ENCODE results near the gene DHX36. TPM values are rescaled to one million over a fixed set of nuclear protein-coding genes. Genes with fewer than 3 reads are reported as not detected.
A peak's percentile ranks its signal among the peaks of the same experiment; 100 is the strongest.

The DHX36 gene
- 100 to 1,000 TPM in 1 of 4 donors, 10 to 100 TPM in 3; 28.5 to 113 (median 50.0) TPM for total RNA-seq

- DNase-seq = peak; percentile 90
- H3K27me3 ChIP-seq = peaks cover 3% of the 10 kb centered on the region
- peak within 1 kb of the TSS; percentile 90 to 95 (median 92) for H3K27ac ChIP-seq
- WGBS, 2 donors (ENCODE audit: low coverage in 1 of 2) = 0 to 1% methylated on average over 26 to 45 of the region's 45 CpGs
- intact Hi-C loops (cut with DNase I; ENCODE audit: low total_unique reads) = no loop called here
- TF ChIP-seq CTCF (IDR thresholded peaks at IDR 0.05) (no peak), POLR2AphosphoS5 (IDR thresholded peaks at IDR 0.05) (peak; percentile 74 to 87 (median 77)), EP300 (IDR thresholded peaks at IDR 0.05; ENCODE audit: low read depth) (peak; percentile 21), POLR2A (IDR thresholded peaks at IDR 0.05) (peak; percentile 76)
- H3K9me3 ChIP-seq = no peaks in the 10 kb centered on the region
- H3K4me1 ChIP-seq = peaks cover 9 to 40% (median 20%) of the 10 kb centered on the region in 4 donors
- H3K4me3 ChIP-seq = peak within 1 kb of the TSS; percentile 65 to 89 (median 74)
- in situ Hi-C loops (cut with MboI; ENCODE audit: low pct_ligation_motif_present in 1 of 4, low pct_unique_long_range_greater_than_20kb in 1 of 4, low sequenced_read_pairs in 3 of 4) = no loop called here
- no peaks in the 10 kb centered on the region for H3K36me3 ChIP-seq
Observed at GRCh38 chr3:154323891-154324738, at the start of gene DHX36. Gene DHX36, minus strand, starts transcription at chr3:154324487. Its CDS starts 71 bp downstream, at chr3:154324416.

GRCh38 chr3:154367221-154367620, 42.9 kb upstream of the DHX36 start:
- no peaks in the 10 kb centered on the region for H3K27me3 ChIP-seq
- H3K36me3 ChIP-seq = no peaks in the 10 kb centered on the region
- no peaks in the 10 kb centered on the region for H3K9me3 ChIP-seq
- no peak overlapping the region for H3K27ac ChIP-seq
- H3K4me3 ChIP-seq = no peak overlapping the region
- intact Hi-C loops (cut with DNase I; ENCODE audit: low total_unique reads) (no loop called here), in situ Hi-C loops (cut with MboI; ENCODE audit: low pct_ligation_motif_present in 1 of 4, low pct_unique_long_range_greater_than_20kb in 1 of 4, low sequenced_read_pairs in 3 of 4) (no loop called here)
- TF ChIP-seq POLR2AphosphoS5 (IDR thresholded peaks at IDR 0.05) (no peak), POLR2A (IDR thresholded peaks at IDR 0.05) (no peak), CTCF (IDR thresholded peaks at IDR 0.05) (no peak), EP300 (IDR thresholded peaks at IDR 0.05; ENCODE audit: low read depth) (no peak)
- DNase-seq = no peak
- 0 to 18% methylated on average over 2 to 3 of the region's 3 CpGs for WGBS, 2 donors (ENCODE audit: low coverage in 1 of 2)
- no peaks in the 10 kb centered on the region for H3K4me1 ChIP-seq

GRCh38 chr3:154364849-154365248, 40.6 kb upstream of the DHX36 start:
- Histone ChIP-seq H3K4me1 (no peaks in the 10 kb centered on the region), H3K36me3 (no peaks in the 10 kb centered on the region), H3K9me3 (no peaks in the 10 kb centered on the region), H3K4me3 (no peak overlapping the region), H3K27ac (no peak overlapping the region), H3K27me3 (no peaks in the 10 kb centered on the region)
- TF ChIP-seq EP300 (IDR thresholded peaks at IDR 0.05; ENCODE audit: low read depth) = no peak
- no peak for TF ChIP-seq POLR2A (IDR thresholded peaks at IDR 0.05)
- DNase-seq = no peak
- intact Hi-C loops (cut with DNase I; ENCODE audit: low total_unique reads) = no loop called here
- in situ Hi-C loops (cut with MboI; ENCODE audit: low pct_ligation_motif_present in 1 of 4, low pct_unique_long_range_greater_than_20kb in 1 of 4, low sequenced_read_pairs in 3 of 4) = no loop called here

- DNase-seq = no peak
- H3K36me3 ChIP-seq = no peaks in the 10 kb centered on the region
- intact Hi-C loops (cut with DNase I; ENCODE audit: low total_unique reads) = no loop called here
- H3K4me1 ChIP-seq = no peaks in the 10 kb centered on the region
- no peaks in the 10 kb centered on the region for H3K27me3 ChIP-seq
- H3K4me3 ChIP-seq = no peak overlapping the region
- in situ Hi-C loops (cut with MboI; ENCODE audit: low pct_ligation_motif_present in 1 of 4, low pct_unique_long_range_greater_than_20kb in 1 of 4, low sequenced_read_pairs in 3 of 4) = no loop called here
- TF ChIP-seq POLR2A (IDR thresholded peaks at IDR 0.05) (no peak), EP300 (IDR thresholded peaks at IDR 0.05; ENCODE audit: low read depth) (no peak), CTCF (IDR thresholded peaks at IDR 0.05) (no peak), POLR2AphosphoS5 (IDR thresholded peaks at IDR 0.05) (no peak)
- H3K27ac ChIP-seq = no peak overlapping the region
- WGBS, 2 donors (ENCODE audit: low coverage in 1 of 2) = 62 to 69% methylated on average over 1 of the region's 1 CpG
- no peaks in the 10 kb centered on the region for H3K9me3 ChIP-seq
Observed at GRCh38 chr3:154361099-154361498, 36.8 kb upstream of the DHX36 start.
